ENCODE results near the gene MAD2L1. TPM values are rescaled to one million over a fixed set of nuclear protein-coding genes. Genes with fewer than 3 reads are reported as not detected.

The MAD2L1 gene
- total and polyA plus RNA-seq, 7 donors: 0.72 to 3.7 (median 1.2) TPM

GRCh38 chr4:120052856-120053255 lies 13.8 kb downstream of the MAD2L1 start:
- ATAC-seq (peak in 3 of 4 donors; percentile 56 to 76 (median 73)), DNase-seq (peak; percentile 18 to 74)
- no peaks in the 10 kb centered on the region for H3K9me3 ChIP-seq
- no peak overlapping the region for H3K4me3 ChIP-seq
- peak overlapping the region; percentile 17 for H3K27ac ChIP-seq
- 48 to 60% (median 49%) methylated on average over 4 of the region's 4 CpGs for WGBS, 3 donors
- TF ChIP-seq CTCF (IDR thresholded peaks at IDR 0.05): no peak
- H3K36me3 ChIP-seq (ENCODE audit: insufficient read depth in 1 of 2, low read depth in 1 of 2): no peaks in the 10 kb centered on the region
- intact Hi-C loops (cut with DNase I): loop anchor here (5.0 to 10.0 kb wide), 4 partner anchors 361 to 748 kb away; a partner anchor contains a TSS
- H3K27me3 ChIP-seq (ENCODE audit: insufficient read depth in 3 of 3, low read length in 2 of 3): no peaks in the 10 kb centered on the region
- peaks cover 37% of the 10 kb centered on the region for H3K4me1 ChIP-seq

- intact Hi-C loops (cut with DNase I): loop anchor here (2.0 to 10.0 kb wide), 5 partner anchors 359 to 746 kb away; partner anchors contain the start of gene PDE5A (in 1 of the 2)
These were observed 15.4 kb downstream of the MAD2L1 start for GRCh38 chr4:120051253-120051652.

DNA sequence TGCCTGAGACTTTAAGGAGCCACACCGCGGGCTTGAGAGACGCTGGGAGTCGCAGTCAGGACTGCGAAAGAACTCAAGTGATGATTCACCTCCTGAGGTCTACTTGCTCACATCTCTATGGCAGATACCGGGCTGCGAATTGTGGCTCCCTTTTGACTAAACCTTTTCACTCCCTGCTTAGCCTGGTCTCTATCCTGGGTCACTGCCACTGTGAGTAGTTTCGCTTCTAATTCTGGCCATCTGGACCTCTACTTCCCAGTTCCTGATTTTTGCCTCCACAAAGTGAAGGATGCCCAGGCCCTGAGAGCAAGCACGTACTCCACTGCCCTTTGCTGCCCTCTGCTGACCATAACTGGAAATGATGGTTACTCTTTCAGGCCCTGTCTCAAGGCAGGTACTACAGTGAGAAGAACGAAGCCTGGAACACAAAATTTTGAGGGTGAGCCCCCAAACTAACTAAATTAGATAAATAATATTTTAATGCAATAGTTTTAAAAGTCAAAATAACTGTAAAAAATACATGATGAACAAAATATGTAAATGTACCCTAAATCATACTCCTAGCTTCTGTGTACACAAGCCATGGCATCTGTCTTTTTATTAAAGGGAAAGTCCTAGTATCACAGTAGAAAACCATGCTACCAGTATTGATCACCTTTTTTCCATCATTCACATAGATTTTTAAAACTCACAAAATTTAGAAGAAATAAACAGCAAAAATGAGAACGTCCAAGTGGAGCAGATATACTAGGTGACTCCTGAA lies 16.7 kb downstream of the MAD2L1 start:
- intact Hi-C loops (cut with DNase I): loop anchor here (2.0 to 10.0 kb wide), 6 partner anchors 225 to 745 kb away; partner anchors contain the start of gene PDE5A (in 2 of the 2)

More at GRCh38 chr4:120051253-120051652, 15.4 kb downstream of the MAD2L1 start:
- Histone ChIP-seq H3K4me3 (no peak overlapping the region), H3K27ac (no peak overlapping the region), H3K36me3 (ENCODE audit: insufficient read depth in 1 of 2, low read depth in 1 of 2) (no peaks in the 10 kb centered on the region), H3K27me3 (ENCODE audit: insufficient read depth in 3 of 3, low read length in 2 of 3) (no peaks in the 10 kb centered on the region), H3K9me3 (no peaks in the 10 kb centered on the region), H3K4me1 (peaks cover 37% of the 10 kb centered on the region)
- no peak for ATAC-seq
- no peak for TF ChIP-seq CTCF (IDR thresholded peaks at IDR 0.05)
- 49 to 63% (median 54%) methylated on average over 1 of the region's 1 CpG for WGBS, 3 donors
- DNase-seq: no peak

DNA sequence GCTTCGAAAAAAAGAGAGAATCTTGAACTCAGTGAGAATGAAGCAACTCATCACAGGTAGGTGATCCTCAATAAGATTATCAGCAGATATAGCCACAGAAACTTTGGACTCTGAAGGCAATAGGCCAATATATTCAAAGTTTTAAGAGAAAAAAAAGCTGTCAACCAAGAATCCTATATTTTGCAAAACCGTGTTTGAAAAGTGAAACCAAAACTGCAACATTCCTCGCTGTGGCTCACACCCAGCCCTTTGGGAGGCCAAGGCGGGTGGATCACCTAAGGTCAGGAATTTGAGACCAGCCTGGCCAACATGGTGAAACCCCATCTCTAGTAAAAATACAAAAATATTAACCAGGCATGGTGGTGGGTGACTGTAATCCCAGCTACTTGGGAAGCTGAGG lies 22.8 kb downstream of the MAD2L1 start:
- no peaks in the 10 kb centered on the region for H3K4me1 ChIP-seq
- no peaks in the 10 kb centered on the region for H3K9me3 ChIP-seq
- DNase-seq (no peak), ATAC-seq (no peak)
- H3K27me3 ChIP-seq (ENCODE audit: insufficient read depth in 3 of 3, low read length in 2 of 3): no peaks in the 10 kb centered on the region
- H3K4me3 ChIP-seq: no peak overlapping the region
- no peaks in the 10 kb centered on the region for H3K36me3 ChIP-seq (ENCODE audit: insufficient read depth in 1 of 2, low read depth in 1 of 2)
- intact Hi-C loops (cut with DNase I): loop anchor here in 1 of 2 donors (10.0 kb wide), 1 partner anchor 219 kb away; no protein-coding TSS in a partner anchor
- WGBS, 3 donors: 74 to 78% (median 78%) methylated on average over 4 of the region's 4 CpGs
- no peak for TF ChIP-seq CTCF (IDR thresholded peaks at IDR 0.05)
- no peak overlapping the region for H3K27ac ChIP-seq

More for the DNA sequence above, 16.7 kb downstream of the MAD2L1 start:
- peak overlapping the region; percentile 17 for H3K4me3 ChIP-seq
- WGBS, 3 donors: 39 to 49% (median 42%) methylated on average over 11 of the region's 11 CpGs
- peak; percentile 82 for TF ChIP-seq CTCF (IDR thresholded peaks at IDR 0.05)
- H3K4me1 ChIP-seq: peaks cover 24% of the 10 kb centered on the region
- no peaks in the 10 kb centered on the region for H3K9me3 ChIP-seq
- ATAC-seq (peak; percentile 91 to 92 (median 91)), DNase-seq (peak; percentile 52 to 72)
- no peak overlapping the region for H3K27ac ChIP-seq
- no peaks in the 10 kb centered on the region for H3K27me3 ChIP-seq (ENCODE audit: insufficient read depth in 3 of 3, low read length in 2 of 3)
- no peaks in the 10 kb centered on the region for H3K36me3 ChIP-seq (ENCODE audit: insufficient read depth in 1 of 2, low read depth in 1 of 2)
